Left colon (tissue), 2 donors: ENCODE results near the gene NUP85. TPM values are rescaled to one million over a fixed set of nuclear protein-coding genes. Genes with fewer than 3 reads are reported as not detected.
"Not testable (repeated sequence)": the region's sequence is repeated elsewhere in the genome, so short reads cannot be mapped to it uniquely, and the experiment has no call there.

Experiments
- ATAC-seq: fragments of 200-7000 bp; cut with Tn5 transposase; one replicate; pipeline ENCODE4 v1.9.1; 2020; ENCODE audit warnings: mild to moderate bottlenecking, moderate library complexity
- DNase-seq, 2 donors: peaks; one replicate each; pipeline ENCODE4 v3.0.0-alpha.2; 2020
- intact Hi-C, 2 donors: fragments of 100-400 bp; cut with DNase I in 1 of 2; cut with micrococcal nuclease in 1 of 2; formaldehyde crosslinking; loops; one replicate each; pipeline versions ENCODE4 v1.11.2 to v1.14.0; 2022; cut with DNase I, micrococcal nuclease
- total RNA-seq, 2 donors: library from RNA; stranded (reverse); fragmentation: NEBNext Ultra II Directional; extraction: Animal tissue kit (Norgen Biotek cat#: 25700); gene quantifications; one replicate each; pipeline ENCODE4 v1.2.1, GENCODE V29; 2021
- donor health status: DM: no; HTN: no; CAD: no.
- donor health status: DM: yes; HTN: yes; CAD: no.

NUP85 gene
- total RNA-seq, 2 donors from 2014 or later: 43.9 to 56.3 TPM

GRCh38 chr17:75261336-75262111 is 56.0 kb downstream of the NUP85 start, which contains the start of the genes GGA3 and MRPS7:
GGA3 (minus strand) TSS chr17:75261606; CDS start chr17:75261587, 19 bp downstream.
MRPS7 (plus strand) TSS chr17:75261879; CDS start chr17:75261901, 22 bp downstream.
- ATAC-seq (peak; percentile 95), DNase-seq (peak; percentile 93 to 98)
- intact Hi-C loops: no loop called here

- peak; percentile 27 for ATAC-seq
- intact Hi-C loops: no loop called here
- DNase-seq: no peak
These were observed 56.7 kb downstream of the NUP85 start for GRCh38 chr17:75262112-75262606.

- intact Hi-C loops: no loop called here
- ATAC-seq: no peak
- DNase-seq: no peak
These were observed 57.6 kb downstream of the NUP85 start for GRCh38 chr17:75263055-75263454.

GRCh38 chr17:75265614-75266315 is 60.3 kb downstream of the NUP85 start:
- DNase-seq (no peak), ATAC-seq (no peak)
- intact Hi-C loops: no loop called here

- intact Hi-C loops: no loop called here
These were observed 61.1 kb downstream of the NUP85 start for GRCh38 chr17:75266316-75267152.

GRCh38 chr17:75267153-75267410 is 61.6 kb downstream of the NUP85 start:
- intact Hi-C loops: no loop called here
- DNase-seq: no peak
- ATAC-seq: no peak

More at GRCh38 chr17:75266316-75267152, 61.1 kb downstream of the NUP85 start:
- no peak for DNase-seq
- ATAC-seq: no peak

- ATAC-seq: peak; percentile 47
- DNase-seq: peak; percentile 66 to 72
These were observed 62.1 kb downstream of the NUP85 start for GRCh38 chr17:75267411-75268232.

GRCh38 chr17:75269844-75270217 is 64.4 kb downstream of the NUP85 start:
- DNase-seq (no peak), ATAC-seq (no peak)
- intact Hi-C loops: no loop called here

More at GRCh38 chr17:75267411-75268232, 62.1 kb downstream of the NUP85 start:
- intact Hi-C loops: no loop called here

GRCh38 chr17:75270218-75270965 is 64.9 kb downstream of the NUP85 start:
- ATAC-seq: peak; percentile 62
- peak; percentile 75 to 78 for DNase-seq
- intact Hi-C loops: no loop called here

GRCh38 chr17:75270966-75271232 is 65.4 kb downstream of the NUP85 start, which contains the start of gene MIF4GD:
MIF4GD (minus strand) TSS chr17:75271231; CDS start chr17:75270195, 1,036 bp downstream.
- DNase-seq (no peak), ATAC-seq (no peak)
- intact Hi-C loops: no loop called here

GRCh38 chr17:75271233-75271954 is 65.9 kb downstream of the NUP85 start:
- intact Hi-C loops: no loop called here
- ATAC-seq (peak; percentile 71), DNase-seq (peak; percentile 68 to 85)

- ATAC-seq (no peak), DNase-seq (peak in 1 of 2 donors; percentile 44)
- intact Hi-C loops: no loop called here
These were observed 66.7 kb downstream of the NUP85 start for GRCh38 chr17:75271955-75272847.

GRCh38 chr17:75272848-75273184 is 67.3 kb downstream of the NUP85 start:
- ATAC-seq: no peak
- no peak for DNase-seq
- intact Hi-C loops: no loop called here

- no peak for ATAC-seq
- intact Hi-C loops: no loop called here
- no peak for DNase-seq
These were observed 68.7 kb downstream of the NUP85 start for GRCh38 chr17:75273977-75274708.

GRCh38 chr17:75277664-75278071 is 72.2 kb downstream of the NUP85 start:
- no peak for DNase-seq
- intact Hi-C loops: no loop called here
- ATAC-seq: no peak

- DNase-seq, ATAC-seq, intact Hi-C loops: not testable (repeated sequence)
These were observed 74.7 kb downstream of the NUP85 start for GRCh38 chr17:75280189-75280588.
